H1 (cell line): ENCODE measurements around the gene TMEM151B. TPM values are rescaled to one million over a fixed set of nuclear protein-coding genes. Genes with fewer than 3 reads are reported as not detected.

Experiments
- CTCF ChIA-PET: fragments of 300-600 bp; sonication (Branson Sonifier 250); formaldehyde crosslinking; loops from one replicate; lab custom pipeline; 2021; ENCODE audit not compliant: partially characterized antibody; lab: Charles Lee
- POLR2A ChIA-PET: fragments of 300-600 bp; sonication (Branson Sonifier 250); formaldehyde crosslinking; loops from one replicate; lab custom pipeline; 2021; ENCODE audit warnings: inconsistent platforms; ENCODE audit not compliant: partially characterized antibody; lab: Charles Lee
- DNase-seq, 2 experiments: peaks; one replicate each; pipeline versions ENCODE4 v3.0.0 to v3.0.0-alpha.2; 2010 to 2022; ENCODE audit warnings: low spot score in 2 of 2, low read depth in 1 of 2, mixed read lengths in 1 of 2
- FAIRE-seq: peaks from 2 replicates; lab custom pipeline; 2011; peaks lifted over from hg19 to GRCh38; lab: Jason Lieb, UNC
- H2AFZ ChIP-seq: 2 replicates; pipeline ENCODE4 v1.8.1; 2012; ENCODE audit warnings: low read length, inconsistent platforms
- H2AK5ac ChIP-seq: 2 replicates; pipeline ENCODE4 v1.6.1; 2013; ENCODE audit warnings: low read depth, low read length
- H2BK120ac ChIP-seq: replicated peaks from 2 replicates; pipeline ENCODE3; 2013; ENCODE audit warnings: low read depth, low read length, inconsistent platforms
- H2BK12ac ChIP-seq: 2 replicates; pipeline ENCODE4 v1.6.1; 2013; ENCODE audit warnings: low read depth, low read length
- H2BK15ac ChIP-seq: 2 replicates; pipeline ENCODE4 v1.6.1; 2013; ENCODE audit warnings: low read length
- H2BK20ac ChIP-seq: 2 replicates; pipeline ENCODE4 v1.6.1; 2013; ENCODE audit warnings: low read length
- H2BK5ac ChIP-seq: 2 replicates; pipeline ENCODE4 v1.6.1; 2013; ENCODE audit warnings: low read depth, low read length
- H3K14ac ChIP-seq: 2 replicates; pipeline ENCODE4 v1.6.1; 2013; ENCODE audit warnings: inconsistent platforms; ENCODE audit not compliant: insufficient read length
- H3K18ac ChIP-seq: 2 replicates; pipeline ENCODE4 v1.6.1; 2013; ENCODE audit warnings: low read length; ENCODE audit errors: extremely low read depth
- H3K23ac ChIP-seq: 2 replicates; pipeline ENCODE4 v1.6.1; 2013; ENCODE audit warnings: inconsistent platforms; ENCODE audit not compliant: insufficient read length
- H3K23me2 ChIP-seq: 2 replicates; pipeline ENCODE4 v1.6.1; 2013; ENCODE audit warnings: low read depth, low read length
- H3K27ac ChIP-seq: 2 replicates; pipeline ENCODE4 v1.6.1; 2011; ENCODE audit warnings: low read depth, low read length, inconsistent platforms
- H3K27me3 ChIP-seq, 4 experiments: replicated peaks in 1 of 4; 1 replicate in 1 of 4; 2 replicates in 3 of 4; pipeline versions ENCODE4 v1.6.1 to v1.8.1; 2011 to 2013; ENCODE audit warnings: low read length in 3 of 4, mild to moderate bottlenecking in 3 of 4, inconsistent platforms in 2 of 4, mixed read lengths in 2 of 4, moderate library complexity in 1 of 4; ENCODE audit not compliant: control insufficient read depth in 3 of 4, insufficient read depth in 3 of 4; ENCODE audit errors: extremely low read depth in 1 of 4
- H3K36me3 ChIP-seq, 4 experiments: 2 replicates each; pipeline versions ENCODE4 v1.6.1 to v1.8.1; 2011 to 2013; ENCODE audit warnings: mild to moderate bottlenecking in 4 of 4, low read length in 3 of 4, moderate library complexity in 2 of 4, control low read depth in 1 of 4, inconsistent platforms in 1 of 4; ENCODE audit not compliant: insufficient read depth in 4 of 4, control insufficient read depth in 2 of 4
- H3K4ac ChIP-seq: replicated peaks from 2 replicates; pipeline ENCODE3; 2013; ENCODE audit warnings: low read length, low read depth, mixed read lengths, inconsistent platforms; ENCODE audit not compliant: insufficient read length
- H3K4me1 ChIP-seq, 4 experiments: replicated peaks in 1 of 4; 1 replicate in 1 of 4; 2 replicates in 3 of 4; pipeline versions ENCODE4 v1.6.1 to v1.8.1; 2011 to 2013; ENCODE audit warnings: low read length in 3 of 4, inconsistent platforms in 2 of 4, mixed read lengths in 1 of 4; ENCODE audit not compliant: insufficient read depth in 4 of 4, control insufficient read depth in 3 of 4
- H3K4me2 ChIP-seq, 2 experiments: 2 replicates each; pipeline versions ENCODE4 v1.6.1 to v1.8.1; 2011 to 2013; ENCODE audit warnings: low read depth in 2 of 2, low read length in 2 of 2, control low read depth in 1 of 2, inconsistent platforms in 1 of 2, mild to moderate bottlenecking in 1 of 2; ENCODE audit not compliant: insufficient read depth in 1 of 2
- H3K4me3 ChIP-seq, 4 experiments: fragments of 200-600, 300-600 bp in 1 of 4; sonication (generic), shearing (Covaris generic), sonication (Bioruptor Twin) in 1 of 4; 2 replicates each; pipeline versions ENCODE4 v1.5.1 to v1.8.1; 2011 to 2016; ENCODE audit warnings: low read length in 4 of 4, low read depth in 3 of 4, control low read depth in 2 of 4, inconsistent platforms in 2 of 4, mild to moderate bottlenecking in 2 of 4, mixed read lengths in 1 of 4, moderate library complexity in 1 of 4; ENCODE audit not compliant: insufficient read depth in 2 of 4; ENCODE audit errors: extremely low read depth in 1 of 4
- H3K56ac ChIP-seq: replicated peaks from 2 replicates; pipeline ENCODE3; 2013; ENCODE audit warnings: low read depth, mild to moderate bottlenecking, mixed read lengths, low read length, inconsistent platforms; ENCODE audit not compliant: insufficient read length
- H3K79me1 ChIP-seq: 2 replicates; pipeline ENCODE4 v1.6.1; 2013; ENCODE audit warnings: low read depth, low read length, control low read depth
- H3K79me2 ChIP-seq, 2 experiments: 2 replicates each; pipeline versions ENCODE4 v1.6.1 to v1.8.1; 2012 to 2013; ENCODE audit warnings: low read length in 2 of 2, mild to moderate bottlenecking in 2 of 2, inconsistent platforms in 1 of 2; ENCODE audit not compliant: insufficient read depth in 2 of 2, control insufficient read depth in 1 of 2
- H3K9ac ChIP-seq, 4 experiments: replicated peaks in 1 of 4; 1 replicate in 1 of 4; 2 replicates in 3 of 4; pipeline versions ENCODE4 v1.6.1 to v1.8.1; 2011 to 2013; ENCODE audit warnings: low read depth in 3 of 4, low read length in 3 of 4, control low read depth in 2 of 4, mild to moderate bottlenecking in 2 of 4, moderate library complexity in 2 of 4, inconsistent platforms in 1 of 4; ENCODE audit errors: extremely low read depth in 1 of 4
- H3K9me3 ChIP-seq, 2 experiments: 2 replicates each; pipeline versions ENCODE4 v1.6.1 to v1.8.1; 2012 to 2013; ENCODE audit warnings: mild to moderate bottlenecking in 2 of 2, moderate library complexity in 2 of 2, control low read depth in 1 of 2, inconsistent platforms in 1 of 2, low read depth in 1 of 2, low read length in 1 of 2, mixed read lengths in 1 of 2; ENCODE audit not compliant: insufficient read depth in 2 of 2
- H4K20me1 ChIP-seq, 2 experiments: replicated peaks in 1 of 2; 2 replicates each; pipeline versions ENCODE3 to v1.8.1; 2011 to 2013; ENCODE audit warnings: inconsistent platforms in 2 of 2, low read length in 2 of 2, mild to moderate bottlenecking in 1 of 2; ENCODE audit not compliant: insufficient read depth in 2 of 2, control insufficient read depth in 1 of 2
- H4K5ac ChIP-seq: 2 replicates; pipeline ENCODE4 v1.6.1; 2013; ENCODE audit warnings: low read length, low read depth, mixed read lengths, inconsistent platforms; ENCODE audit not compliant: insufficient read length
- H4K8ac ChIP-seq: 2 replicates; pipeline ENCODE4 v1.8.0; 2013; ENCODE audit warnings: mild to moderate bottlenecking, moderate library complexity, low read length, inconsistent platforms; ENCODE audit not compliant: insufficient read depth; ENCODE audit errors: extremely low read depth
- H4K91ac ChIP-seq: replicated peaks from 2 replicates; pipeline ENCODE3; 2013; ENCODE audit warnings: low read length, mixed read lengths, inconsistent platforms; ENCODE audit not compliant: insufficient read length
- CHD1 ChIP-seq: IDR thresholded peaks from 2 replicates; pipeline ENCODE4 v1.6.1; 2012; ENCODE audit warnings: low read depth, low read length, improper control_type of control experiment
- EGR1 ChIP-seq: IDR thresholded peaks from 2 replicates; pipeline ENCODE4 v1.6.1; 2011; ENCODE audit warnings: low read depth, low read length, borderline replicate concordance
- JUN ChIP-seq: IDR thresholded peaks from 2 replicates; pipeline ENCODE4 v1.6.1; 2011; ENCODE audit warnings: low read depth, mild to moderate bottlenecking, improper control_type of control experiment, low read length
- KDM1A ChIP-seq: fragments of 200-600, 300-600 bp; sonication (generic); IDR thresholded peaks from 2 replicates; pipeline ENCODE4 v1.7.1; 2016; ENCODE audit warnings: mild to moderate bottlenecking, low read length, borderline replicate concordance
- MAFK ChIP-seq: IDR thresholded peaks from 2 replicates; pipeline ENCODE4 v1.6.1; 2012; ENCODE audit warnings: low read depth, mild to moderate bottlenecking, improper control_type of control experiment, low read length
- NANOG ChIP-seq: IDR thresholded peaks from 2 replicates; pipeline ENCODE4 v1.6.1; 2011; ENCODE audit warnings: low read length, low read depth, mild to moderate bottlenecking, inconsistent platforms; ENCODE audit not compliant: insufficient read depth, poor library complexity, severe bottlenecking
- PHF8 ChIP-seq: fragments of 200-600 bp; sonication (generic); conservative IDR thresholded peaks from 2 replicates; pipeline ENCODE4 v1.7.1; 2012; ENCODE audit warnings: low read depth, mild to moderate bottlenecking, inconsistent platforms, low read length, moderate library complexity
- SP1 ChIP-seq: IDR thresholded peaks from 2 replicates; pipeline ENCODE4 v1.6.1; 2011; ENCODE audit warnings: low read depth, low read length
- TBP ChIP-seq: IDR thresholded peaks from 2 replicates; pipeline ENCODE4 v1.6.1; 2011; ENCODE audit warnings: low read depth, low read length, improper control_type of control experiment
- whole genome bisulfite sequencing, 2 experiments: shearing (Covaris generic) in 1 of 2; methylation state at CpG; one replicate each; pipeline versions ENCODE4 v1.1.6 to v1.1.7; 2013 to 2015; ENCODE audit warnings: low lambda C conversion rate in 2 of 2, mixed read lengths in 2 of 2, inconsistent platforms in 1 of 2, low coverage in 1 of 2, missing lambda C conversion rate in 1 of 2; ENCODE audit not compliant: insufficient replicate concordance in 2 of 2, insufficient coverage in 1 of 2, insufficient read length in 1 of 2; ENCODE audit errors: extremely low coverage in 1 of 2, missing lambda C conversion rate in 1 of 2; 5-methylcytosine and 5-hydroxymethylcytosine counted together
- polyA plus RNA-seq, 7 experiments: library from polyadenylated mRNA; depleted of rRNA in 3 of 7; stranded (reverse) in 5 of 7; unstranded in 2 of 7; fragments of >200 nt in 5 of 7; fragments of 200-250 nt in 2 of 7; gene quantifications; 1 replicate in 5 of 7; 2 replicates in 1 of 7; 4 replicates in 1 of 7; pipeline versions ENCODE4 v1.2.1 to v1.2.3, GENCODE V29; 2011 to 2013; ENCODE audit warnings: missing spikeins in 2 of 7, mixed read lengths in 2 of 7
- total RNA-seq: library from RNA; stranded (reverse); fragmentation: NEBNext Ultra II Directional; extraction: Animal tissue kit (Norgen Biotek cat#: 25700); gene quantifications from 2 replicates; pipeline ENCODE4 v1.2.1, GENCODE V29; 2021

Gene TMEM151B
- total and polyA plus RNA-seq, 2 of the 8 experiments (the other 6 are each of a cell fraction or from before 2014, with no cell fraction given) = 8.0 to 15.5 TPM

GRCh38 chr6:44315951-44316350 lies 45.7 kb downstream of the TMEM151B start:
- peaks cover 3% of the 10 kb centered on the region; the same call in 1 of the 2 replicates for H3K79me1 ChIP-seq
- no peak overlapping the region for H2BK20ac ChIP-seq
- no peak overlapping the region for H3K4me2 ChIP-seq
- H3K23me2 ChIP-seq = peaks cover 4% of the 10 kb centered on the region
- no peak overlapping the region for H3K56ac ChIP-seq
- H3K14ac ChIP-seq = no peak overlapping the region
- CTCF ChIA-PET = interaction anchor here (2.2 to 4.0 kb wide), 2 partner anchors 21 to 48 kb away, joined by 4 to 43 read pairs; no protein-coding TSS in a partner anchor
- no peak overlapping the region for H3K4ac ChIP-seq
- H2BK12ac ChIP-seq = no peak overlapping the region
- H3K23ac ChIP-seq = no peak overlapping the region
- no peaks in the 10 kb centered on the region for H4K20me1 ChIP-seq
- no peak overlapping the region for H2AFZ ChIP-seq
- WGBS, 2 experiments = 92% methylated on average over 5 of the region's 5 CpGs; no CpG with 5 or more reads in 1 of the 2 experiments
- no peaks in the 10 kb centered on the region for H3K9me3 ChIP-seq
- TF ChIP-seq PHF8 = no peak
- no peak for TF ChIP-seq JUN
- TF ChIP-seq KDM1A = no peak
- TF ChIP-seq SP1 = no peak
- no peak for TF ChIP-seq EGR1
- no peak for TF ChIP-seq TBP
- no peak for TF ChIP-seq MAFK
- TF ChIP-seq NANOG = no peak
- TF ChIP-seq CHD1 = no peak
- TF ChIP-seq, all 59 proteins: peak for 0
- Histone ChIP-seq H2BK15ac (no peak overlapping the region), H4K5ac (no peak overlapping the region), H3K79me2 (peaks cover 0 to 13% of the 10 kb centered on the region in 2 experiments; a peak in 2 of 4 replicates), H2BK120ac (no peak overlapping the region), H3K4me3 (no peak overlapping the region), H3K27me3 (peaks cover 0 to 2% (median 0%) of the 10 kb centered on the region in 4 experiments; a peak in 1 of 7 replicates), H3K36me3 (peaks cover 1 to 10% (median 7%) of the 10 kb centered on the region in 4 experiments; a peak in 6 of 8 replicates), H3K18ac (no peak overlapping the region), H4K8ac (no peak overlapping the region), H4K91ac (no peak overlapping the region), H2AK5ac (no peak overlapping the region), H3K9ac (no peak overlapping the region), H2BK5ac (no peak overlapping the region), H3K27ac (no peak overlapping the region), H3K4me1 (peaks cover 3 to 6% (median 3%) of the 10 kb centered on the region in 4 experiments)
- DNase-seq (no peak), FAIRE-seq (no peak)
- POLR2A ChIA-PET = interaction anchor here (0.6 to 5.6 kb wide), 3 partner anchors 16 to 69 kb away, joined by 3 to 80 read pairs (median 3); partner anchors contain the start of gene HSP90AB1
